Neural crest cell (in vitro differentiated cells): ENCODE measurements around the gene LRWD1. TPM values are rescaled to one million over a fixed set of nuclear protein-coding genes. Genes with fewer than 3 reads are reported as not detected.
A peak's percentile ranks its signal among the peaks of the same experiment; 100 is the strongest.

Source experiments
- DNase-seq: peaks from one replicate; pipeline ENCODE4 v3.0.0; 2021; ENCODE audit warnings: low read depth, mixed read lengths, low spot score
- H3K27ac Mint-ChIP-seq: one replicate; pipeline ENCODE4 v1.8.0; 2021; ENCODE audit warnings: mild to moderate bottlenecking, mixed read lengths; ENCODE audit not compliant: unreplicated experiment
- H3K27me3 Mint-ChIP-seq: 2 replicates; pipeline ENCODE4 v1.8.0; 2021; ENCODE audit warnings: low read depth, mild to moderate bottlenecking, mixed read lengths
- H3K36me3 Mint-ChIP-seq: 2 replicates; pipeline ENCODE4 v1.8.0; 2021; ENCODE audit warnings: low read depth, mild to moderate bottlenecking, mixed read lengths
- H3K4me1 Mint-ChIP-seq: 2 replicates; pipeline ENCODE4 v1.8.0; 2021; ENCODE audit warnings: mixed read lengths
- H3K4me3 Mint-ChIP-seq: one replicate; pipeline ENCODE4 v1.8.0; 2021; ENCODE audit warnings: mild to moderate bottlenecking, mixed read lengths
- H3K9me3 Mint-ChIP-seq: 2 replicates; pipeline ENCODE4 v1.8.0; 2021; ENCODE audit warnings: mixed read lengths
- total RNA-seq: library from RNA; stranded (reverse); gene quantifications from 2 replicates; pipeline ENCODE4 v1.2.1, GENCODE V29; 2021
- TF ChIP-seq, protein P1 (sequence below): fragments of 200-600 bp; sonication (generic); conservative IDR thresholded peaks from 2 replicates; pipeline ENCODE4 v1.5.0; 2021; ENCODE audit warnings: antibody characterized with exemption, mild to moderate bottlenecking

The LRWD1 gene
- total RNA-seq, 1 donor from 2014 or later = 36.7 TPM

- DNase-seq = no peak
- TF ChIP-seq, protein P1, sequence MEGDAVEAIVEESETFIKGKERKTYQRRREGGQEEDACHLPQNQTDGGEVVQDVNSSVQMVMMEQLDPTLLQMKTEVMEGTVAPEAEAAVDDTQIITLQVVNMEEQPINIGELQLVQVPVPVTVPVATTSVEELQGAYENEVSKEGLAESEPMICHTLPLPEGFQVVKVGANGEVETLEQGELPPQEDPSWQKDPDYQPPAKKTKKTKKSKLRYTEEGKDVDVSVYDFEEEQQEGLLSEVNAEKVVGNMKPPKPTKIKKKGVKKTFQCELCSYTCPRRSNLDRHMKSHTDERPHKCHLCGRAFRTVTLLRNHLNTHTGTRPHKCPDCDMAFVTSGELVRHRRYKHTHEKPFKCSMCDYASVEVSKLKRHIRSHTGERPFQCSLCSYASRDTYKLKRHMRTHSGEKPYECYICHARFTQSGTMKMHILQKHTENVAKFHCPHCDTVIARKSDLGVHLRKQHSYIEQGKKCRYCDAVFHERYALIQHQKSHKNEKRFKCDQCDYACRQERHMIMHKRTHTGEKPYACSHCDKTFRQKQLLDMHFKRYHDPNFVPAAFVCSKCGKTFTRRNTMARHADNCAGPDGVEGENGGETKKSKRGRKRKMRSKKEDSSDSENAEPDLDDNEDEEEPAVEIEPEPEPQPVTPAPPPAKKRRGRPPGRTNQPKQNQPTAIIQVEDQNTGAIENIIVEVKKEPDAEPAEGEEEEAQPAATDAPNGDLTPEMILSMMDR = no peak
- Mint-ChIP-seq H3K27me3 (no peaks in the 10 kb centered on the region), H3K9me3 (no peaks in the 10 kb centered on the region), H3K4me3 (no peak overlapping the region), H3K36me3 (peaks cover 10% of the 10 kb centered on the region), H3K4me1 (peaks cover 17% of the 10 kb centered on the region), H3K27ac (no peak overlapping the region)
Observed at GRCh38 chr7:102427019-102427405, 37.8 kb upstream of the LRWD1 start.

DNA sequence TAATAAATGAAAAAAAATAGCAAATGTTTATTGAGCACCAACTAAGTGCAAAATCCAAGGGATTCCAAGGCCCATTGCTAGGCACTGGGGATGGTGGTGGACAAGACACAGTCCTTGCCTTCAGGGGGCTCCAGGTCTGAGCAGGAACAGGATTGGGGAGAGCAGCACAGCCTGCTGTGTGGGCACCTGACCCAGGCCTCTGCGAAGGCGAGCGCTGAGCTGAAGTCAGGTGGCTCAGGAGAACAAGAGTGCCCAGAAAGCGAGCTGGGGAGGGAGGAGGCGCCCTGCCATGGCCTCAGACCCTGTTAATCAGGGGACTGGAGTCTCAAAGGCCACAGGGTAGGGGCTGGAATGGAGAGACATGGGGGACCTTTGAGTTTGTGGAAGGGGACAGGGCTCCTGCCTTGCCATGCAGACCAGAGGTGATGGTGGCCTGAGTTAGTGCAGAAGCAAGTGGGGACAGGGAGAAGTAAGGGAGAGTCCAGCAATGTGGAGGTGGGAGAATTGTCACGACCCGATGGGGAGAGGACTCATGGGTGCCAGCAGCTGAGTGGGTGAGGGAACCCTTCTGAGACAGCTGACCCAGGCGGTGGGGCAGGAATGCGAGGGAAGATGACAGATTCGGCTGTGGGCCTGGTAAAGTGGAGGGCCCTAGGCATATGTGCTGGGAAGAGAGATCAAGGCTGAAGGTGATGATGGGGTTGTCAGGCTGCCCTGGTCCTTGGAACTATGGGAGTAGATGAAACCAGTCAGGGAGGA, 35.5 kb upstream of the LRWD1 start:
- Mint-ChIP-seq H3K27ac (no peak overlapping the region), H3K27me3 (peaks cover under 1% of the 10 kb centered on the region)
- TF ChIP-seq, protein P1 = no peak

DNA sequence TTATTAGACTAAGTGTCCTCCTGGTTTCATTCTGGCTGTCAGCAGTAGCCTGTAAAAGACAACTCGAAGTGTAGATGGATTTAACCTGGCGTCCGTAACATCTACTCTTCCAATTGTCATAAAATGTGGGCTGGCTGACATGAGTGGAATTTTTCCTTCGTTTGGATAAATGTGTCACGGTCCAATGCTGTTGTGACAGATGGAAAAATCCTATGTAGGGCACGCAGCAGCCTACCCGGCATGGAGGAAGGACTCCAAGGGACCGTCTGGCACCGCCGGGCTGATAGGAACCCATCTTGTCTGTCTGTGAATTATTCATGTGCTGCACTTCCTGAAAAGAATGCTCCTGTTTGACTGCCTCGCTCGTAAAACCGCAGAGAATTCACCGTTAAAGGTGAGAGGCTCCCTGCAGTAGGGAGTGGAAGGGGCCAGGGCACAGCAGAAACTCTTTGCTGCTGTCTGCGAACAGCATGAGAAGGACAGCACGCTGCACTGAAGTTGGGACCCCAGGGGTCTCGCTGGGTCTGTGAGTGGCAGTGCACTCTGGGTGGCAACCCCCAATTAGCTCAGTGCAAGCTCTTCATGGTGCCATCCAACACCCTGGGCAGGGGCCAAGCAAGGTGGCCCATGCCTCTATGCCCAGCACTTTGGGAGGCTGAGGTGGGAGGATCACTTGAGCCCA, 33.0 kb upstream of the LRWD1 start:
- H3K4me3 Mint-ChIP-seq = peak overlapping the region; percentile 86
- H3K9me3 Mint-ChIP-seq = no peaks in the 10 kb centered on the region
- no peak overlapping the region for H3K27ac Mint-ChIP-seq
- peaks cover 23% of the 10 kb centered on the region for H3K4me1 Mint-ChIP-seq
- peaks cover 3% of the 10 kb centered on the region for H3K27me3 Mint-ChIP-seq
- TF ChIP-seq, protein P1 = no peak
- DNase-seq = no peak
- H3K36me3 Mint-ChIP-seq = no peaks in the 10 kb centered on the region

More for the DNA sequence above, 35.5 kb upstream of the LRWD1 start:
- Mint-ChIP-seq H3K9me3 (no peaks in the 10 kb centered on the region), H3K4me1 (peaks cover 17% of the 10 kb centered on the region), H3K36me3 (peaks cover 8% of the 10 kb centered on the region), H3K4me3 (peak overlapping the region; percentile 83)
- DNase-seq = no peak

DNA sequence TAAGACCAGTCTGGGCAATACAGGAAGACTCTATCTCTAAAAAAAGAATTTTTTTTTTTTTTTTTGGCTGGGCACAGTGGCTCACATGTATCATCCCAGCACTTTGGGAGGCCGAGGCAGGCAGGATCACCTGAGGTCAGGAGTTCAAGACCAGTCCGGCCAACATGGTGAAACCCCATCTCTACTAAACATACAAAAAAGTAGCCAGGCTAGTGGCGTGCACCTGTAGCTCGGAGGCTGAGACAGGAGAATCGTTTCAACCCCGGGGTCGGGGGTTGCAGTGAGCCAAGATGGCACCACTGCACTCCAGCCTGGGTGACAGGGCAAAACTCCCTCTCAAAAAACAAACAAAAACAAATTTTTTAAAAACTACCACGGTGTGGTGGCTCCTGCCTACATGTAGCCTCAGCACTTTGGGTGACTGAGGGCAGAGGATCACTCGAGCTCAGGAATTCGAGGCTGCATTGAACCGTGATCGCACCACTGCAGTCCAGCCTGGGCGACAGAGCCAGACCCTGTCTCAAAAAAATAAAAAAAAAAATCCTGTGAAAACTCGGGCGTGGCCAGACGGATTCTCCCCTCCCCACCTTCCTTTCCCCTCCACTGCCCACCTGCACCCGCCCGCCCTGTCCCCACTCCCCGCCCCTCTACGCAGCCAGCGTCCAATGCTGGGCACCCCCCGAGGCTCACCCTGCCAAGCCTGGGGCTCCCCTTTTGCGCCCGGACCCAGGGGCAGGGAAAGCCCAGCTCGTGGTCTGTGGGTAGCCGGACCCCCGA, 32.2 kb upstream of the LRWD1 start:
- DNase-seq = no peak
- Mint-ChIP-seq H3K4me3 (peak overlapping the region; percentile 86), H3K4me1 (peaks cover 23% of the 10 kb centered on the region), H3K27me3 (peaks cover 3% of the 10 kb centered on the region), H3K36me3 (no peaks in the 10 kb centered on the region), H3K27ac (no peak overlapping the region), H3K9me3 (no peaks in the 10 kb centered on the region)
- TF ChIP-seq, protein P1 = no peak

DNA sequence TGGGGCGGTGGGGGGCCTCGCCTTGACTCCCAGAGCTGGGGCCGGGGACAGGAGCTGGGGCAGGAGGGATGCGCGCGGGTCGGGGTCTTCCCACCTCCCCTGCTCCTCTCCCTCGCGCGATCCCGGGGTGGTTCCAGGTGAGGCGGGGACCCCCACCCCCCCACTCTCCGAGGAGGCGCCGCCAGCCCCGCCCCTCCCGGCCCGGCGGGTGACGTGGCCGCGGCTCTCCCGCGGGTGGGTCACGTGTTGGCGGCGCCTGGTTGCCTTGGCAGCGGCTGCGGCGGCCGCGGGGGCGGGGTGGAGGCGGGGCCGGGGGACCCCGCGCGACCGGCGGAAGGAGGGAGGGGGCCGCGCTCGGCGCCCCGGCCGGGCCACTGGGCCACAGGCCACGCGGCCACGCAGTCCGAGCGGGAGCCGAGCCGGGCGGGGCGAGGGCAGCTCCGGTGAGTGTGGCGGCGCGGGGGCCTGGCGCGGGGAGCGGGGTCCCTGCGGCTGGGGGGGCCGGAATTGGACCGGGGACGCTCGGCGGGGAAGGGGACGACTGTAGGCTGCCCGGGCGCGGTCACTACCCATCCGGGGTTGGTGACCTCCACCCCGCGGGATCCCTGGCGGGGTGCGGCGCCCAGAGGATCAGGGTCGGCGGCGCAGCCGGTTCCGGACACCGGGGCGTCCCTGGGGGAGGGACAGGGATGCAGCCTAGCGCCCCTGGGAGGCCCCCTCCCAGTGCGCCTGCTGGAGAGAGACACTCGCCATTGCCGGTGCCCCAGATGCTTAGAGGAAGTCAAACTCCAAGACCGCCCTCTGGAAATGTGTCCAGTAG, 31.4 kb upstream of the LRWD1 start, which contains the start of gene ORAI2:
ORAI2 (plus strand) TSS at position 357 of the 820 bp plus-strand sequence. CDS start 5,382 bp downstream, outside the sequence.
- Mint-ChIP-seq H3K27ac (peak within 1 kb of the TSS; percentile 93), H3K27me3 (peaks cover 3% of the 10 kb centered on the region), H3K4me3 (peak within 1 kb of the TSS; percentile 88), H3K4me1 (peaks cover 23% of the 10 kb centered on the region), H3K36me3 (no peaks in the 10 kb centered on the region), H3K9me3 (no peaks in the 10 kb centered on the region)
- peak; percentile 70 for DNase-seq
- TF ChIP-seq, protein P1 = no peak
